ENCODE measurements around the gene GPR39.

Gene GPR39

GRCh38 chr2:132681766-132682165, 265.2 kb downstream of the GPR39 start:
- no peak for DNase-seq

DNA sequence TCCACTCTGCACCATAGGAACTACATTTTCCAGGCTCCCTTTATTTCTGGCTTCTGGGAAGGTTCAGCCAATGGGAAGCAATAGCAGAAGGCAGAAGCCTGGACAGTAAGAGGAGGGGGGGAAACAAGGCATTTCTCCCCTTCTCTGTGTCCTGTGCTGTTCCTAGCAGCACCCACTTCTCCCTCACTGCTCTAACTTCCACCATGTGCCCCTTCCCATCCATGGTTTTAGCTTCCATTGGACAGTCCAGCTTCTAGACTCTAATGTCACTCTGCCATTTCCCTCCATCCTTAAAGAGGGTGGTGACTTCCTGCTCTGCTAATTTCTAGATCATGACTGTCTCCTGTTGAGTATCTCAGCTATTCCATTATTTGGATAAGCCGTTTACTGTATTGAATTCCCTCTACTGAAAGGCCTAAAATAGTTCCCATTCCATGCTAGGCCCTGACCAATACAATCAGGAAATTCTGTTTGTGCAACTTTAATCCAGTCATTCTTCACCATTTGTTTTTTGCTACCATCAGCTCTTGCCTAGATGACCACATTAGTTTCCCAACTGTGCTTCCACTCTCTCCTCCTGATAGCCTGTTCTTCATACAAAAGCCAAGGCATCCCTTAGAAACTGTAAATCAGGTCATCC, 274.2 kb downstream of the GPR39 start:
- DNase-seq, result no peak

GRCh38 chr2:132691556-132691955, 275.0 kb downstream of the GPR39 start:
- no peak for DNase-seq

GRCh38 chr2:132692816-132693215, 276.2 kb downstream of the GPR39 start:
- DNase-seq, result no peak
